ENCODE measurements around the gene ARF1.

Gene ARF1

GRCh38 chr1:228045405-228045804, 37.1 kb upstream of the ARF1 start:
- no peaks in the 10 kb centered on the region for H3K36me3 Mint-ChIP-seq (ENCODE audit: low read depth)
- no peak for DNase-seq
- H3K9me3 Mint-ChIP-seq = no peaks in the 10 kb centered on the region
- no peaks in the 10 kb centered on the region for H3K4me1 Mint-ChIP-seq (ENCODE audit: low read depth)
- no peak overlapping the region for H3K4me3 Mint-ChIP-seq
- no peak overlapping the region for H3K27ac Mint-ChIP-seq
- H3K27me3 Mint-ChIP-seq = peaks cover 2% of the 10 kb centered on the region

GRCh38 chr1:228045871-228046270, 36.6 kb upstream of the ARF1 start:
- Mint-ChIP-seq H3K27ac (no peak overlapping the region), H3K4me1 (ENCODE audit: low read depth) (no peaks in the 10 kb centered on the region), H3K27me3 (peaks cover 3% of the 10 kb centered on the region), H3K9me3 (no peaks in the 10 kb centered on the region), H3K4me3 (no peak overlapping the region), H3K36me3 (ENCODE audit: low read depth) (no peaks in the 10 kb centered on the region)
- no peak for DNase-seq

GRCh38 chr1:228046421-228047182, 35.9 kb upstream of the ARF1 start:
- Mint-ChIP-seq H3K36me3 (ENCODE audit: low read depth) (no peaks in the 10 kb centered on the region), H3K9me3 (no peaks in the 10 kb centered on the region), H3K4me1 (ENCODE audit: low read depth) (no peaks in the 10 kb centered on the region), H3K4me3 (no peak overlapping the region), H3K27ac (no peak overlapping the region), H3K27me3 (peaks cover 10% of the 10 kb centered on the region)
- DNase-seq = no peak

GRCh38 chr1:228047183-228047466, 35.4 kb upstream of the ARF1 start:
- H3K4me3 Mint-ChIP-seq = no peak overlapping the region
- H3K36me3 Mint-ChIP-seq (ENCODE audit: low read depth) = no peaks in the 10 kb centered on the region
- DNase-seq = no peak
- no peaks in the 10 kb centered on the region for H3K4me1 Mint-ChIP-seq (ENCODE audit: low read depth)
- peaks cover 14% of the 10 kb centered on the region for H3K27me3 Mint-ChIP-seq
- no peaks in the 10 kb centered on the region for H3K9me3 Mint-ChIP-seq
- no peak overlapping the region for H3K27ac Mint-ChIP-seq

- no peak for DNase-seq
- Mint-ChIP-seq H3K4me3 (no peak overlapping the region), H3K27ac (no peak overlapping the region), H3K36me3 (ENCODE audit: low read depth) (no peaks in the 10 kb centered on the region), H3K4me1 (ENCODE audit: low read depth) (no peaks in the 10 kb centered on the region), H3K27me3 (peaks cover 23% of the 10 kb centered on the region), H3K9me3 (no peaks in the 10 kb centered on the region)
These were observed 34.4 kb upstream of the ARF1 start for GRCh38 chr1:228048120-228048519.

GRCh38 chr1:228048659-228049298, 33.7 kb upstream of the ARF1 start:
- Mint-ChIP-seq H3K9me3 (no peaks in the 10 kb centered on the region), H3K27me3 (peaks cover 28% of the 10 kb centered on the region), H3K4me3 (no peak overlapping the region), H3K27ac (no peak overlapping the region), H3K4me1 (ENCODE audit: low read depth) (no peaks in the 10 kb centered on the region), H3K36me3 (ENCODE audit: low read depth) (no peaks in the 10 kb centered on the region)
- no peak for DNase-seq

- Mint-ChIP-seq H3K36me3 (ENCODE audit: low read depth) (no peaks in the 10 kb centered on the region), H3K27me3 (peaks cover 34% of the 10 kb centered on the region), H3K27ac (no peak overlapping the region), H3K4me1 (ENCODE audit: low read depth) (no peaks in the 10 kb centered on the region), H3K4me3 (no peak overlapping the region), H3K9me3 (no peaks in the 10 kb centered on the region)
- DNase-seq = no peak
These were observed 31.8 kb upstream of the ARF1 start for GRCh38 chr1:228050571-228051231.

- Mint-ChIP-seq H3K27me3 (peaks cover 66% of the 10 kb centered on the region), H3K27ac (no peak overlapping the region)
- no peak for DNase-seq
These were observed 24.1 kb upstream of the ARF1 start for GRCh38 chr1:228058172-228058948.

GRCh38 chr1:228058949-228059633, 23.4 kb upstream of the ARF1 start:
- Mint-ChIP-seq H3K4me3 (peak overlapping the region; percentile 41), H3K9me3 (no peaks in the 10 kb centered on the region), H3K27ac (no peak overlapping the region), H3K27me3 (peaks cover 64% of the 10 kb centered on the region), H3K4me1 (ENCODE audit: low read depth) (peaks cover 7% of the 10 kb centered on the region), H3K36me3 (ENCODE audit: low read depth) (no peaks in the 10 kb centered on the region)
- peak; percentile 61 for DNase-seq

More at GRCh38 chr1:228058172-228058948, 24.1 kb upstream of the ARF1 start:
- H3K4me1 Mint-ChIP-seq (ENCODE audit: low read depth) = peaks cover 7% of the 10 kb centered on the region
- no peak overlapping the region for H3K4me3 Mint-ChIP-seq
- no peaks in the 10 kb centered on the region for H3K36me3 Mint-ChIP-seq (ENCODE audit: low read depth)
- no peaks in the 10 kb centered on the region for H3K9me3 Mint-ChIP-seq

GRCh38 chr1:228059634-228060457, 22.7 kb upstream of the ARF1 start:
- Mint-ChIP-seq H3K27ac (no peak overlapping the region), H3K27me3 (peaks cover 64% of the 10 kb centered on the region), H3K9me3 (no peaks in the 10 kb centered on the region), H3K4me1 (ENCODE audit: low read depth) (peaks cover 7% of the 10 kb centered on the region), H3K4me3 (peak overlapping the region; percentile 41), H3K36me3 (ENCODE audit: low read depth) (no peaks in the 10 kb centered on the region)
- DNase-seq = peak; percentile 75

GRCh38 chr1:228060458-228061190, 21.9 kb upstream of the ARF1 start:
- H3K27me3 Mint-ChIP-seq = peaks cover 68% of the 10 kb centered on the region
- no peak for DNase-seq
- no peak overlapping the region for H3K4me3 Mint-ChIP-seq
- peaks cover 7% of the 10 kb centered on the region for H3K4me1 Mint-ChIP-seq (ENCODE audit: low read depth)
- no peaks in the 10 kb centered on the region for H3K9me3 Mint-ChIP-seq
- no peaks in the 10 kb centered on the region for H3K36me3 Mint-ChIP-seq (ENCODE audit: low read depth)
- H3K27ac Mint-ChIP-seq = no peak overlapping the region

GRCh38 chr1:228061411-228062084, 21.0 kb upstream of the ARF1 start:
- Mint-ChIP-seq H3K27ac (no peak overlapping the region), H3K9me3 (no peaks in the 10 kb centered on the region), H3K36me3 (ENCODE audit: low read depth) (no peaks in the 10 kb centered on the region), H3K4me1 (ENCODE audit: low read depth) (peaks cover 7% of the 10 kb centered on the region), H3K4me3 (no peak overlapping the region), H3K27me3 (peaks cover 66% of the 10 kb centered on the region)
- no peak for DNase-seq

All from activated T-cell treated with anti-CD3 and anti-CD28 coated beads, Interleukin-2, amount 50 U/mL, for 24 hours (primary cell).